ENCODE measurements around the gene FCER1G.

FCER1G gene

GRCh38 chr1:161215076-161215475 lies at the start of gene FCER1G:
Gene FCER1G, plus strand, starts transcription at chr1:161215295. Its CDS starts 27 bp downstream, at chr1:161215322.
- DNase-seq, result no peak
- in situ Hi-C loops (cut with HindIII; ENCODE audit: low pct_ligation_motif_present, low pct_unique_long_range_greater_than_20kb, low sequenced_read_pairs), result loop anchor here (25.0 kb wide), 1 partner anchor 97 kb away; the partner anchor contains the start of genes MPZ and SDHC

DNA sequence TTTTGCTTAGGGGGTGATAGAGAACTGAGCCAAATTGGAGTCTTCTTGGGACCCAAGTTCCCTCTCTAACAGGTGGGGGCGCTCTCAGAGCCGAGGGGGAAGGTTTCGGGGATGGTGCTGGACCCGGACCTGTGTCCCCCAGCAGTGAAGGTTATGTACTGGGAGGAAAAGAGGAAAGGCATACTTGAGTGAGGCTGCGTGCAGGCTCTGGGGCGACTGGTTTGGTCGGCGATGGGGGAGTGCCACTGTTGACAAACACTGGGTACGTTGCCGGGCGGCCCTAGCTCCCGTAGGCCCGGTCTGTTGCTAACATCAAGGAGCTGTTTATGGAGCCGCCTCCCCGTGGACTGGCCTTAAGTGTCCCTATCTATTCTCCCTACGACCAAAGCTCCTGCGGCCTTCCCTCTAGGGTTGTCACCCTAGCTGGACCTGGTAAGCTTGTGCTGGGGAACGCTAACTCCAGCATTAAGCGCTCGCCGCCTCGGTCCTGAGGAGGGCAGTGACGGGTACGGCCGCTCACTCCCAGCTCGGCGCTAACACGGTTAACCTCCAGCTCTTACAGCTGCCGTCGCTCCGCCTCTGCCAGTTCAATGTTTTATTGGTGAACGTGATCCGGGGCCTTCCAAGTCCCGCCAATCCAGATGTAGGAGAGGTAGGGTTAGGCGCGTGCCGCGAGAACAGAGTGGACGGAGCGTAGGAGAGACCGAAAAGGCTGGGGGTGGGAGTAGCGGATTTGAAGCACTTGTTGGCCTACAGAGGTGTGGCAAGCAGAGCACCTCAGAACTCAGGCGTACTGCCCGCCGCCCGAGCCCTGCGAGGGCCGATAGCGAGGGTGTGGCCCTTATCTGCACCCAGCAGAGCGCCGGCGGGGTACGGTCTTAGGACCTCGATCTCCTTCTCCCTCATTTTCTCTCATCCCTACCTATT lies 49.1 kb upstream of the FCER1G start, which contains the start of gene PPOX:
TSS of gene PPOX (plus strand) at position 685 of the 927 bp plus-strand sequence. CDS start 422 bp downstream, outside the sequence.
- DNase-seq, result peak; percentile 99
- in situ Hi-C loops (cut with HindIII; ENCODE audit: low pct_ligation_motif_present, low pct_unique_long_range_greater_than_20kb, low sequenced_read_pairs), result no loop called here

DNA sequence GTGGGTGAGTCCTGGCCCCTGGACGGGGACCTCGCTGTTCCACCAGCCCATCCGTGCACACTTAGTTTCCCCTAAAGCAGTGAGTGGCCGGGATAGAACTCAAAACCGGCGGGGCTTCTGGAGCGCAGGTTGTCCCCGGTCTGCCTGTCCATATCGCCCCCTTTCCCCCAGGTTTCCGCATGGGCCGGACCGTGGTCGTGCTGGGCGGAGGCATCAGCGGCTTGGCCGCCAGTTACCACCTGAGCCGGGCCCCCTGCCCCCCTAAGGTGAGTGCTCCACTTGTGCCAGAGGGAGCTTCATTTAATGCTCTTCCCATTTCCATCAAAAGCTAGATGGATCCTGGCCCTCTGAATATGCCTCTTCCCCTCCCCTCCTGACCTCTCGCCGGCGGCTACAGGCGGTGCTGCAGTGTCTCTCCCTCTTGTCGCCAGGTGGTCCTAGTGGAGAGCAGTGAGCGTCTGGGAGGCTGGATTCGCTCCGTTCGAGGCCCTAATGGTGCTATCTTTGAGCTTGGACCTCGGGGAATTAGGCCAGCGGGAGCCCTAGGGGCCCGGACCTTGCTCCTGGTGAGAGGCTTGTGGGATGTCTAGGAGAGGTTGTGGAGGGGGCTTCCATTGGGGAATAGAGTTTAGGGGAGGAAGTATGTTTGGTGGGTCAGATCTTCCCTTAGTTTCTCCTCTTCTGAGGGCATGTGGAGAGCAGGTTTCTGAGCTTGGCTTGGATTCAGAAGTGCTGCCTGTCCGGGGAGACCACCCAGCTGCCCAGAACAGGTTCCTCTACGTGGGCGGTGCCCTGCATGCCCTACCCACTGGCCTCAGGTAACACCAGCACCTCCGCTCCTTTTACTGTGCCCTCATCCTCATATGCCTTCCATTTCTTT lies 48.2 kb upstream of the FCER1G start:
- DNase-seq, result peak; percentile 30
- in situ Hi-C loops (cut with HindIII; ENCODE audit: low pct_ligation_motif_present, low pct_unique_long_range_greater_than_20kb, low sequenced_read_pairs), result no loop called here

GRCh38 chr1:161168906-161169305 lies 46.2 kb upstream of the FCER1G start:
- in situ Hi-C loops (cut with HindIII; ENCODE audit: low pct_ligation_motif_present, low pct_unique_long_range_greater_than_20kb, low sequenced_read_pairs), result no loop called here
- no peak for DNase-seq

DNA sequence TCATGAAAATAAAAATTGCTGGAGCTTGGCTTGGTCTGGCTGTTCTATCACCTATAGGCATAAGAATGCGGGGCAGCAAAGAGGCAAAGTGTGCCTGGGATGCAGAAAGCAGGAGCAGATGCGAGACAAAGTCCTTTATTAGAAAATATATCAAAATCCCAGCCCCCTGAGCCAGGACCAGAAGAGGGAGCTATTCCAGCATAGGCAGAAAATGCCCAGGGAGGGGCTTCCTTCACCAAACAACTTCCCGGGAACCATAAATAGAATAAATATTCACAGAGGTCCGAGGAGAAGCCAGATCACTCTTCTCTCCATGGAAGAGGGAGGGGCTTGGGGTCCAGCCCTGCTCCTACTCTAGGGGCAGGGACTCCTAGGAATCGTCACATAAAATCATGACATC lies 43.9 kb upstream of the FCER1G start:
- in situ Hi-C loops (cut with HindIII; ENCODE audit: low pct_ligation_motif_present, low pct_unique_long_range_greater_than_20kb, low sequenced_read_pairs), result no loop called here

DNA sequence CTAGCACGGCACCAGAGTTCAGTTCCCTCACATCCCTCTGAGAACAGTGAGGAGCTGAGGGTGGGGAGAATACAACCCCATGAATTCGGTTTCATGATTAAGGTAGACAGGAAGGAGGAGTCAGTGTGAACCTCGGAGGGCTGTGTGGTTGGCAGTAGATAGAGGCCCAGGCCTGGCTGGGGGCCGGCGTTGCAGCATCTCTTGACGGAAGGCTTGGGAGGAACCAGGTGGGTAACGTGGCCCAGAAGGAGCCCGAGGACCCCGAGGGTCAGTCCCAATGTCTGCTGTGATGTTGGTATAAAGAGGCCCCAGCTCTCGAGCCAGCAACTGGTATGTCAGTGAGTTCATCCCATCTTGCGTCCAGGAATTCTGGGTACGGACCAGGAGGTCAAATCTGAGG lies 43.4 kb upstream of the FCER1G start:
- in situ Hi-C loops (cut with HindIII; ENCODE audit: low pct_ligation_motif_present, low pct_unique_long_range_greater_than_20kb, low sequenced_read_pairs), result no loop called here
- DNase-seq, result no peak

More for the DNA sequence above, 43.9 kb upstream of the FCER1G start:
- DNase-seq, result no peak

DNA sequence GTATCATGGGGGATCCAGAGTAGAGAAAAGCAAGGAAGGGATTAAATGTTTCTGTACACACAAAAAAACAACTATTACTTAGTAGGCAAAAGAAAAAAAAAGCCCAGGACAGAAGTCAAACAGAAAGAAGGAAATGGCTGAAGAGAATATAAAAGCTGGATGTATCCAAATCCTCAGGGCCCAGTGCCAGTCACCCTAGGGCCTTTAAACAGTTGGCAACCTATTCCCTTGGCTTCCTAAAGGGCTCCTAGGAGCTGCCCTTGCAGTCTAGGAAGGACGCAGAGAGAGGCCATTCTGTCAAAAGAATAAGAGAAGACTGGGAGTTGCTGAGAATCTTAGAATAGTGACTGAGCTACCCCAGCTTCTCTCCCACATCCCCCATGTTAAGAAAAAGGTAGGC lies 42.7 kb upstream of the FCER1G start:
- DNase-seq, result no peak
- in situ Hi-C loops (cut with HindIII; ENCODE audit: low pct_ligation_motif_present, low pct_unique_long_range_greater_than_20kb, low sequenced_read_pairs), result no loop called here

DNA sequence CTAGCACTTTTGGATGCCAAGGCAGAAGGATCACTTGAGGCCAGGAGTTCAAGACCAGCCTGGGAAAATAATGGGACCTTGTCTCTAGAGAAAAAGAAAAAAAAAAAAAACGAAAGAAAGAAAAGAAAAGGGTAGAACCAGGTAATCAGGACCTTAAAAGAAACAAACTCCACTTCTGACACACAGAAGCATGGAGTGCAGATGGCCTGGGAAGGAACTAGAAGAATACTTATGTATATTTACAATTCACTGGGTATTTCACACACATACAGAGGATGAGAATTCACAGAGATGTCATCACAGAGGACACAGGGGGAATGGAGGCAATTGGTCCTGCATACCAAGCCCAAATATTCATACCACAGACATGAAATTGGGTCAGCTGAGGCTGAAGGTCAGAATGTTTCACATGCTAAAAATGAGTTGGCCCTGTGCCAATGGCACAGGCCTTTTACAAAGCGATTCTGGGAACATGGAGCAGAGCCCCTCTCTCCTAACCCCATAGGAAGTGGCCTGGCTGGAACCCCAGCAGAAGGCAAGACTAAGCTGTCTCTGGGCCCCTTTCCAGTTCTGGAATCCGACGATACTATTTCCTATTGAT lies 42.2 kb upstream of the FCER1G start:
- DNase-seq, result no peak
- in situ Hi-C loops (cut with HindIII; ENCODE audit: low pct_ligation_motif_present, low pct_unique_long_range_greater_than_20kb, low sequenced_read_pairs), result no loop called here

GRCh38 chr1:161173711-161174110 lies 41.4 kb upstream of the FCER1G start:
- DNase-seq, result no peak
- in situ Hi-C loops (cut with HindIII; ENCODE audit: low pct_ligation_motif_present, low pct_unique_long_range_greater_than_20kb, low sequenced_read_pairs), result no loop called here

GRCh38 chr1:161174911-161175310 lies 40.2 kb upstream of the FCER1G start:
- DNase-seq, result no peak
- in situ Hi-C loops (cut with HindIII; ENCODE audit: low pct_ligation_motif_present, low pct_unique_long_range_greater_than_20kb, low sequenced_read_pairs), result no loop called here

GRCh38 chr1:161175771-161176453 lies 39.2 kb upstream of the FCER1G start:
- DNase-seq, result no peak
- in situ Hi-C loops (cut with HindIII; ENCODE audit: low pct_ligation_motif_present, low pct_unique_long_range_greater_than_20kb, low sequenced_read_pairs), result no loop called here

GRCh38 chr1:161176468-161177111 lies 38.5 kb upstream of the FCER1G start:
- in situ Hi-C loops (cut with HindIII; ENCODE audit: low pct_ligation_motif_present, low pct_unique_long_range_greater_than_20kb, low sequenced_read_pairs), result no loop called here
- DNase-seq, result no peak

GRCh38 chr1:161177112-161177935 lies 37.8 kb upstream of the FCER1G start, which contains the start of gene B4GALT3:
Gene B4GALT3, minus strand, starts transcription at chr1:161177507. Its CDS starts 1,447 bp downstream, at chr1:161176060.
- in situ Hi-C loops (cut with HindIII; ENCODE audit: low pct_ligation_motif_present, low pct_unique_long_range_greater_than_20kb, low sequenced_read_pairs), result no loop called here
- peak; percentile 82 for DNase-seq

DNA sequence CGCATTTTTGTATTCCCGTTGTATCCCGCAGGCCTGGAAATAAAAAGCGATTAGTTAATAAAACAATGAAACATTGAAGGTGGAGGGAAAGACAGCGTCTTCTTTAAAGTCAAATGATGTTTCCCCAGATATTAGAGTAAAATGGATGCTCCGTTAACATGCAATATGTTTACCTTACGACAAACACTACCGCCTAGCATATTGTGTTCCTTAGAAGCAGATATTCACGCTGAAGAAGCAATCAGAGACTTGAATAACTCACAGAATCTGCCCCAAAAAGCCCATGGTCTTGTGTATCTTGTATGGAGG lies 37.2 kb upstream of the FCER1G start:
- in situ Hi-C loops (cut with HindIII; ENCODE audit: low pct_ligation_motif_present, low pct_unique_long_range_greater_than_20kb, low sequenced_read_pairs), result no loop called here
- DNase-seq, result no peak

- no peak for DNase-seq
- in situ Hi-C loops (cut with HindIII; ENCODE audit: low pct_ligation_motif_present, low pct_unique_long_range_greater_than_20kb, low sequenced_read_pairs), result no loop called here
Observed at GRCh38 chr1:161179698-161180097, 35.4 kb upstream of the FCER1G start.

DNA sequence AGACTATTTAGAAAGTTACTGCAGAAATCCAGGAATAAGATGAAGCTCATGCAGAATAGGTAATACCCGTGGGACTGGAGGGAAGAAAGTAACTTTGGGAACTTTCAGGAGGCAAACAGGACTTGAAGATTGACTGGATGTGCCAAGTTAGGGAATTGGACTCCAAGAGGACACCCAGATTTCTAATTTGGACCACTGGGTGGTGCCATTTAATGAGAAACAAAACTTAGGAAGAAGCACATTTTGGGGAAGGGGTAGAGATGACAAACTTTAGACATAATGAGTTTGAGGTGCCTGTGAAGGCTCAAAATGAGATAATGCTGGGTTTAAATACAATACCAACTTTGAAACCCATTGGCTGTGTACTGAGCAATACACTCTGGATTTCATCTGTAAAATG lies 34.5 kb upstream of the FCER1G start:
- DNase-seq, result peak; percentile 24
- in situ Hi-C loops (cut with HindIII; ENCODE audit: low pct_ligation_motif_present, low pct_unique_long_range_greater_than_20kb, low sequenced_read_pairs), result no loop called here

DNA sequence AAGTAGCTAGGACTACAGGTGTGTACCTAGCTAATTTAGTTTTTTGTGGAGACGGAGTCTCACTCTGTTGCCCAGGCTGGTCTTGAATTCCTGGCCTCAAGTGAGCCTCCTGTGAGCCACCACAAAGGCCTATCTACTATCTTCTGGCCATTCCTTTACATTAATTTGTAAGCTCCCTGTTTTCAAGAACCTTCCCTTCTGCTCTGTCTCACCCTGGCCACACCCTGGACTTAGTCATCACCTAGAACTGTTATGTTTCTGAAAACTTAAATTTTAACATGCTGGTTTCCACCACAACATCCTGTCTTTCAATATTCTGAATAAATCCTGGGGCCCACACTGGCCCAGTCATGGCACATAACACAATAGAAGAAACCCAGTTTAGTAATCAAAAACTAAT lies 32.9 kb upstream of the FCER1G start:
- DNase-seq, result peak; percentile 36
- in situ Hi-C loops (cut with HindIII; ENCODE audit: low pct_ligation_motif_present, low pct_unique_long_range_greater_than_20kb, low sequenced_read_pairs), result no loop called here

Data from ACHN (cell line).